CD4-positive, alpha-beta T cell treated with Interleukin-15 for 1 hour (primary cell): ENCODE measurements around the gene FGF2.
"Not testable (repeated sequence)": the region's sequence is repeated elsewhere in the genome, so short reads cannot be mapped to it uniquely, and the experiment has no call there.

ENCODE experiments used
- DNase-seq: peaks from one replicate; pipeline ENCODE4 v3.0.0-alpha.2; 2020

FGF2 gene

GRCh38 chr4:122826553-122827257 lies at the start of gene FGF2:
Gene FGF2 (plus strand): TSS chr4:122826831. CDS start chr4:122827175, 344 bp downstream.
- no peak for DNase-seq

GRCh38 chr4:122776916-122777315 lies 49.7 kb upstream of the FGF2 start:
- no peak for DNase-seq

GRCh38 chr4:122777846-122778673 lies 48.6 kb upstream of the FGF2 start:
- DNase-seq, result no peak

GRCh38 chr4:122781486-122781885 lies 45.1 kb upstream of the FGF2 start:
- no peak for DNase-seq

GRCh38 chr4:122783301-122784215 lies 43.1 kb upstream of the FGF2 start:
- no peak for DNase-seq

GRCh38 chr4:122784261-122784660 lies 42.4 kb upstream of the FGF2 start:
- no peak for DNase-seq

- DNase-seq, result no peak
Measured at GRCh38 chr4:122785099-122785498, 41.5 kb upstream of the FGF2 start.

- DNase-seq, result not testable (repeated sequence)
Measured at GRCh38 chr4:122786296-122786695, 40.3 kb upstream of the FGF2 start.

- DNase-seq, result not testable (repeated sequence)
Measured at GRCh38 chr4:122786920-122787319, 39.7 kb upstream of the FGF2 start.

GRCh38 chr4:122787940-122788339 lies 38.7 kb upstream of the FGF2 start:
- DNase-seq, result no peak

- DNase-seq, result no peak
Measured at GRCh38 chr4:122788935-122789334, 37.7 kb upstream of the FGF2 start.

- no peak for DNase-seq
Measured at GRCh38 chr4:122793811-122794210, 32.8 kb upstream of the FGF2 start.

GRCh38 chr4:122796801-122797404 lies 29.7 kb upstream of the FGF2 start:
- DNase-seq, result no peak

- no peak for DNase-seq
Measured at GRCh38 chr4:122797405-122798094, 29.1 kb upstream of the FGF2 start.

GRCh38 chr4:122798101-122798500 lies 28.5 kb upstream of the FGF2 start:
- DNase-seq, result no peak

- DNase-seq, result no peak
Measured at GRCh38 chr4:122798917-122799316, 27.7 kb upstream of the FGF2 start.

GRCh38 chr4:122803788-122804208 lies 22.8 kb upstream of the FGF2 start:
- DNase-seq, result no peak

GRCh38 chr4:122806981-122807679 lies 19.5 kb upstream of the FGF2 start:
- no peak for DNase-seq

- DNase-seq, result no peak
Measured at GRCh38 chr4:122810669-122811068, 16.0 kb upstream of the FGF2 start.

GRCh38 chr4:122811781-122812180 lies 14.8 kb upstream of the FGF2 start:
- not testable (repeated sequence) for DNase-seq

- not testable (repeated sequence) for DNase-seq
Measured at GRCh38 chr4:122812823-122813222, 13.8 kb upstream of the FGF2 start.
